Measurements from ENCODE around the gene CD276. TPM values are rescaled to one million over a fixed set of nuclear protein-coding genes. Genes with fewer than 3 reads are reported as not detected.
"Not testable (repeated sequence)": the region's sequence is repeated elsewhere in the genome, so short reads cannot be mapped to it uniquely, and the experiment has no call there.

The CD276 gene
- total RNA-seq, 1 donor from 2014 or later, result 21.4 TPM

DNA sequence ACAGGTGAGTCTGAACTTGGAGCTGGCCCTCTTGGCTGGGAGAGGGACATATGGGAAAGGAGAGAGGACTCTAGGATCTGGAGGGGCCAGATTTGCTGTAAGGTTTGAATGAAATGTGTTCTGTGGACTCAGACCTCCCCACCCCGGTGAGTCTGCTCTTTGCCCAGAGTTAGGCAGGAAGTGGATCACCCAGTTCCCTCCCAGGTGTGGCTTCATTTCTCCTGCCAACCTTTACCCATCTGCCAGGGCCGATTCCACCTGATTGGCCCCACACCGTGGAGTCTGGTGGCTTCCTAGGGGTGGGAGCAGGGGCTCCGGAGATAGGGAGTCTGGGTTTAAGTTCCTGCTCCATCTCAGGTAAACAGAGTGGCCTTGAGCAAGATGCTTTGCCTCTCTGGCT, 25.5 kb downstream of the CD276 start:
- no peak for DNase-seq (ENCODE audit: low read depth in 2 of 2)

DNA sequence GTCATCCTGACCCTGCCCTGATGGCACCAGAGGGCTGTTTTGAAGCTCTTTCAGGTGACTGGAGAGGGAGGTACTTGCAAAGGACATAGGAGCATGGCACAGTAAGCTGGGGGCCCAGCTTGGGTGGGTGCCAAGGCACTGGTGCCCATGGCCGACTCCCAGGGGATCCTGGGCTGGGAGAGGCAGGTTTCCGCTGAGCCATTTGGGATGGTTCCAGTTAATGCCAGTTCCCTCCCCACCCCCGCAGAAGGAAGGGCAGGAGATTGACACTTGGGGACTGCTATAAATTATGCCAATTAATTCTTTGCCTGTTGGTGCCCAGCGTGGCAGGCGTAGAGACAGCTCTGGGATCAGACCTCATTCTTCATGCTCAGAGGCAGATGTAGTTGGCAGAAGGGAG, 26.1 kb downstream of the CD276 start:
- DNase-seq (ENCODE audit: low read depth in 2 of 2), result no peak

DNA sequence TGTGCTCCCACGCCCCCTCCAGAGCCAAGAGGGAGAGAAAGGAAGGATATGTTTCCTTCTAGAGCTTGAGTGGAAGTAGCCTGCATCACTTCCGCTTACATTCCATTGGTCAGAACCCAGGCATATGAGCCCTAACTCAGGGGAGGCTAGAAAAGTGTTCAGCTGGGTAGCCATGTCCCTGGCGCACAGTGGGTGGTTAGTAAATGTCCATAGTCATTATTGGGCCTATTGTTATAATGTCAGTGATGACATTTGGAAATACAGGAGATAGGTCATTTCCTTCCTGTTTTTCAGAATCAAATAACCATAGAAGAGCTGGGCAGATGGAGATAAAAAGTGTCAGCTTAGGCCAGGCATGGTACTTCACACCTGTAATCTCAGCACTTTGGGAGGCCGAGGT, 27.3 kb downstream of the CD276 start:
- DNase-seq (ENCODE audit: low read depth in 2 of 2), result peak; percentile 52 to 76

DNA sequence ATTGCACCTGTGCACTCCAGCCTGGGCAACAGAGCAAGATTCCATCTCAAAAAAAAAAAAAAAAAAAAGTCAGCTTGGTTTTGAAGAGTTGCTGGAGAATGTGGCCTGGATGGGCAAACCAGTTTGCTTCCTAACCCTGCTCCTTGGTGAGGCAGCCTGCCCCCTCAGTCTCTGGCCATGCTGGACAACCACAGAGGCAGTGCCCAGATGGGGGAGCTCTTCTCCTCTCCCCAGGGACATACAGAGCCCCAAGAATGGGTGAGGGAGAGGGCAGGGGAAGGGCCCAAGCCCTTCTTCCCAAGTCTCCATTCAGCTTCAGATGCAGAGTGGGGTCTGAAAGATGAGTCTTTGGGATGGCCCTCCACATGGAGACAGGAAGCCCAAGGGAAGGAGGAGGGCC, 27.9 kb downstream of the CD276 start:
- DNase-seq (ENCODE audit: low read depth in 2 of 2), result no peak

DNA sequence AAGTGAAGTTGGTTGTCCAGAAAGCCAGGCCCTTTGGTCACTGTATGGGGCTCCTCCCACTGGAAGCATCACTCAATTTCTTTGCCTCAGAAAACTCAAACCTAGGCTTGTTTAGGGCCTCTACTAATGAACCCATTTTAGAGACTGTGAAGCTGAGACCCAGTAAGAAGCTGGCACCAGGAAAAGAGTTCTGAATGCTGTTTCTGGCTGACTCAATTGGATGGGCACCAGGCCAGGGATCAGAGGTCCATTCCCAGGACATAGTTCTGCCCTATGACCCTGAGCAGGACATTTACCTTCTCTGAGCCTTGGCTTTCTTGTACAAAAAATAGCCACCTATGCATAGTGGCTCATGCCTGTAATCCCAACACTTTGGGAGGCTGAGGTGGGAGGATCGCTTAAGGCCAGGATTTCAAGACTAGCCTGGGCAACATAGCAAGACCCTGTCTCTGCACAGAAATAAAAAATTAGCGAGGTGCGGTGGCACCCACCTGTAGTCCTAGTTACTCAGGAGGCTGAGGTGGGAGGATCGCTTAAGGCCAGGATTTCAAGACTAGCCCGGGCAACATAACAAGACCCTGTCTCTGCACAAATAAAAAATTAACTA, 30.6 kb downstream of the CD276 start:
- no peak for DNase-seq (ENCODE audit: low read depth in 2 of 2)

DNA sequence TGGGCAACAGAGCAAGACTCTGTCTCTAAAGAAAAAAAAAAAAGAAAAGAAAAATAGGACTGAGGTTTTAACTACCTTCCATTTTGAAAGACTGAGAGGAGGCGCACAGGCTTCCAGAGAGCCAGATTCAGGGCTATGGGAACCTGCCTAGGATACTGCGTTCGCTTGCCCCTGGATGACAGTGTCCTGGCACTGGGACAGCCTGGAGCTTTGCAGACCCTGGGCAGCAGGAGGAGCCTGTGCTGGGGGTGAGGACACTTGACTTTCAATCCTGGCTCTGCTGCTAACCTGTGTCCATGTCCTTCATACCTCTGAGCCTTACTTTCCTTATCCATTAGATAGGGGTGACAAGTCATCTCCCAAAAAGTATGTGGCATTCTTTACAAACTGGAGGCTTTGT, 31.2 kb downstream of the CD276 start:
- no peak for DNase-seq (ENCODE audit: low read depth in 2 of 2)

DNA sequence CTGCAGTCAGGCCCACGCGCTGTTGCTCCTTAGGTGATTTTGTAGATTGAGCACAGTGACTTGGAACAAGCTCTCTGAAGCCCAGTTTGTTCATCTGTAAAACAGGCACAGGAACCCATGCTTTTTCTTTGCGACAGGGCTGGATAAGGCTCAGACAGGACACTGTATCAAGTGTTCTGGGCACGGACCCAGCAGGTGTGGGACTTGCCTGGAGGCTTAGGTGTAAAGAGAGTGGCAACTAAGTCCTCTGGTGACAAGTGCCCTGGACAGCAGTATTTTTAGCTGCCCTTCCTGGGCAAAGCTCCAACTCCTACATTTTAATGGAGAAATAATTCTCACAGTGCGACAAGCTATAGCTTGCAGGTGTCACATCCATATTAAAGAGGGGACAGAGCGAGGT, 32.2 kb downstream of the CD276 start:
- no peak for DNase-seq (ENCODE audit: low read depth in 2 of 2)

DNA sequence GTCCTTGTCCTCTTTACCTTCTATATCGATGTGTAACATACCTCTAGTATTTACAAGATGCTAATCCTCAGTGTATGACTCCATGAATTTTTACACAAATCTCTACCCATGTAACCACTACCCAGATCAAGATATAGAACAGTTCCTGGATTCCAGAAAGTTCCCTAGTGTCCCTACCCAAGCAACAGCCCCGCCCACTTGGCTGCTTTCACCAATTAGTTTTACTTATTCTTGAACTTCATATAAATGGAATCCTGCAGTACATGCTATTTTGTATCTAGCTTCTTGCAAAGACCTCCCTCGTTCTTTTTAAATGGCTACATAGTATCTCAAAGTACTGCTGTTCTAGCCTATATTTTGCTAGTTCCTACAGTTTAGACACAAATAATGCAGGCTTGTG, 33.0 kb downstream of the CD276 start:
- DNase-seq (ENCODE audit: low read depth in 2 of 2), result no peak

DNA sequence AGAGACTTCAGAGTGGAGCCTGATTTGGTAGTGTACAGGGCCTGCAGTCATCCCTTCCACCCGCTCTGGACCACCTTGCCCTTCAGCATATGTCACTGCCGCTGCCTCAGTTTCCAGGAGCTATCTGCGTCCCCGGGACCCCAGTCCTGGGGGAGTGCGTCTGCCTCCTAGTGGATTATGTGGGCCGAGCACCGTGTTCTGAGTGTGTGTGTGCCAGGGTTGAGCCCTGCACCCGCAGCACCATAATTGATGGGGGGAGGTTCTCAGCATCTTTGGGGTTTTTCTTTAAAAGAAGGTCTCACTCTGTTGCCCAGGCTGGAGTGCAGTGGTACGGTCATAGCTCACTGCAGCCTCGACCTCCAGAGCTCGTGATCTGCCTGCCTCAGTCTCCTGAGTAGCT, 33.6 kb downstream of the CD276 start:
- DNase-seq (ENCODE audit: low read depth in 2 of 2), result no peak

DNA sequence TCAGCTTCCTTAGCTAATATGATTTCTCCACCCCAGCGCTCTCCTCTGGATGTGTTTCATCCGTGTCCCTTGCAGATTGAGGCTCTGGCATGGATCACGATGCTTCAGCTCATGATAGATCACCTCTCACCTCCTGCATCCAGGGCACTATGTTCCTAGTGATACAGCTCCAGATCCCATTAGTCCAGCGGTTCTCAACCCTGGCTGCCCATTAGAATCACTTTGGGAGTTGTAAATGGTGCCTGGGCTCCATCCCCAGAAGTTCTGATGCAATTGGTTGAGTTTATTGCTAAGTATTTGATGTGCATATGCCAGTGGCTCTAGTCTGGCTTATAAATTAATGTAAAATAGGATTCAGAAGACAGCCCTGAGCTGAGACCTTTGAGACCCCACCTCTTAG, 34.5 kb downstream of the CD276 start:
- DNase-seq (ENCODE audit: low read depth in 2 of 2), result no peak

DNA sequence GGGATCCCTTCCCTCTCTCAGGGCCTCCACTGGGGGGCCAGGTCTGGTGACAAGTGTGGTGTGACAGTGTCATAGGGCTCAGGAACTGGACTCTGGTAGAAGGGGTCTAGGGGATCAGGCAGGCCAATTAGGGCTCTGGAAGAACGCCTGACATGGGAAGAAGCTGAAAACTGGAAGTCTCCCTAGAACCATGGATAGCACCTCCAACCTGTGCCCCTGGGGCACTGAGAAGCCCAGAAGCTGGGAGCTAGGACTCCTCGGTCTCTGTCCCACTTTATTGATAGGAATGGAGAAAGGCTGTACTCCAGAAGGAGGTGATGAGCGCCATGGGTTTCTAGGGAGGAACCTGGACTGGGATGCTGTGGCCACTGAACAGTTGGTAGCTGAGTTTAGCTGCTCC, 38.2 kb downstream of the CD276 start:
- no peak for DNase-seq (ENCODE audit: low read depth in 2 of 2)

DNA sequence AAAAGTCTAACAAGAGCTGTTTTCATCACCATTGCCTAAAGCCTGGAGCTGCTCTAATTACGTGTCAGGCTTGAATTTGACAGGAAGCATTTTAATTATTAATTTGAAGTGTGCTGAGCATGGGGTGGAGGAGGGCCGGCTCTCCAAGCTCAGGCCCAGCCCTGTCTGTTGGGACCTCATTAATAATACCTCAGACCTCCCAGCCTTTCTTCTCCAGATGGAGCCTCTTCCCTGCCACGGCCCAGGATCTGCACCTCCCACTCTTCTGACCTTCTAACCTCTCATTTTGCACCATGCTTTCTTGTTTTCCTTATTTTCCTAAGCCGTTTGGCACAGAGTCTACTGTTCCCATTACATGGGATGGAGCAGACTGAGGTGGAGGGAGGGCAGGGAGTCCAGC, 39.0 kb downstream of the CD276 start:
- DNase-seq (ENCODE audit: low read depth in 2 of 2), result no peak

DNA sequence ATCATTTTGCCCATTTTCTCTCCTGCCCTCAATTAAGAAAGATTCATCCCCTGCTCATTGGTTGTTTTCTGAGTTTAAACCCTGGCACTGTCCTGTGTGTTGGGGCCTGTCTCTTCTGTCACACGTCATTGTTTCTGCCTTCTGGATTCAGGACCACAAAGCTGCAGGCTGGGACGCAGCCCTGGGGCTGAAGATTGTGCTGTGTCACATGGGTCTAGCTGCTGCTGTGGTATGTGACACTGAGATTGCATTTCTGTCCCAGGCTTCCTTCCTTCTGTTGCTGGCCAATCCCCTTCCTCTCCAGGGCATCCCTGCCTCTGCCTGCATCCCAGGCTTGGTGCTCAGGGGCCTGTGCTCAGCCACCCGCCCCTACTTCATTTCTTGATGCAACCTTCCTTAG, 40.0 kb downstream of the CD276 start:
- DNase-seq (ENCODE audit: low read depth in 2 of 2), result no peak

DNA sequence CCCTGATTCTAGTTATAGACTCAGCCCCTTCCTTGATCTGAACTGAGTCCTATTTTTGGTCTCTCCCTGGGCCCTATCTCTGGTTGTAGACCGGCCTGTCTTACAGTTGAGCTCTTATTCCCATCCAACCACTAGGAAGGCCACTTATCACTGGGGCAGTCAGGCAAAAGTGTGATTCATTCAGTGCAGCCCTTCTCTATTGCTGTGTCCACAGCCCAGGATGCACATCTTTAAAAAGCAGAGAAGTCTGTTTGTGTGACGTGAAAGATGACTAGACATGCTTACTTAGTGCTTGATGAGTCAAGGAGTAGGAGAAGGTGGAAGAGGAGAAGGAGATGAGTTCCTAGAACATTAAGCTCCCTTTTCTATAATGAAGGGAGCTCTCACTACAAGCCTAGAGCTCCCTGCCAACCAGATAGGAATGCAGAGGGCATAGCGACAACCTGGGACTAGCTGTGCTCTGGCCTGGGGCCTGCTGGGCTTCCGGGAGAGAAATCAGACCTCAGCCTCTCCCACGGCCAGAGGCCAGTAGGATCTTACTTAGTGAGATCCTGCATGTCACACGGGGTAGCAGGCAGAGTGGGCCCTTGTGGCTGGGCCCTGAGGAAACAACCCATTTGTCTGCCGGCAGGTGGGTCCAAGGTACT, 43.3 kb downstream of the CD276 start:
- DNase-seq (ENCODE audit: low read depth in 2 of 2), result no peak

DNA sequence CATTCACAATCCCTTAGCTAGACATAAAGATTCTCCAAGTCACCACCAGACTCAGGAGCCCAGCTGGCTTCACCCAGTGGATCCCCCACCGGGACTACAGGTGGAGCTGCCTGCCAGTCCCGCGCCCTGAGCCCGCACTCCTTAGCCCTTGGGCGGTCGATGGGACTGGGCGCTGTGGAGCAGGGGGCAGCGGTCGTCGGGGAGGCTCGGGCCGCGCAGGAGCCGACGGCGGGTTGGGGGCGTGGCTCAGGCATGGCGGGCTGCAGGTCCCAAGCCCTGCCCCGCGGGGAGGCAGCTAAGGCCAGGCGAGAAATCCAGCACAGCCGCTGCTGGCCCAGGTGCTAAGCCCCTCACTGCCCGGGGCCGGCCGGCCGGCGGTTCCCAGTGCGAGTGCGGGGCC, 47.9 kb downstream of the CD276 start:
- not testable (repeated sequence) for DNase-seq (ENCODE audit: low read depth in 2 of 2)

DNA sequence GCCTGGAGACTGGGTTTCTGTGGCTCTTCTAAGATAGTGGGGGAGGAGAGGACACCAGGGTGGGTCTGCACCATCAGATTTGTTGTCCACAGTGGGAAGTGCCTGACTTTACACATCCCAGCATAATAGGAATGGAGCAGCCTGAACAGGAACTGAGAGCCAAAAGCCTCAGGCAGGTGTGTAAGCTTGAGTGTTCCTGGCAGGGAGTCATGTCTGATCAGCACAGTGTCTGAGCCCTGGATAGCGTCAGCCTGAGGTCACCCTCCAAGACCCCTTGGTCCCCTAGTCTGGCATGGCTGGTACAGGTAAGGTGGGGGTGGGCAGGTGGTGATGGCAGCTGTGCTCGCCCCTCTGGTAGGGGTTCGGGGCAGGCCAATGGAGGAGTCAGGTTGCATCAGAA, 48.7 kb downstream of the CD276 start:
- DNase-seq (ENCODE audit: low read depth in 2 of 2), result no peak

DNA sequence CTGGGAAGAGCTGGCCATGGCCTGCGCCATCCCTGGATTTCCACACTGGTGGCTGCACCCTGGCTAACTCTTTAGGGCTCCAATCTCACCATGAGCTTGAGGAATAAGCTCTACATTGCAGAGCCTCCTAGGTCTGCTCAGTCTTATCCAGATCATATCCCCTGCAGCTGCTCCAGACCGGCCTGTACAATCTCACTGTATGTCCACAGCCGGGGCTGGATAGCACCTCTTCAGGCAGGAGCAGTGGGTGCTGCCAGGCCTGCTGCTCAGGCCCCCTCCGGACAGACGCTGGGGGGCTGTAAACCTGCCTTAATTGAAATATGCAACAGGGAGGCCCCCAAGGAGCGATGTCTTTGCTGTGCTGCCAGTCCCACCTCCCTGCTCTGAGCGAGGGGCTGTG, 53.4 kb downstream of the CD276 start:
- no peak for DNase-seq (ENCODE audit: low read depth in 2 of 2)

DNA sequence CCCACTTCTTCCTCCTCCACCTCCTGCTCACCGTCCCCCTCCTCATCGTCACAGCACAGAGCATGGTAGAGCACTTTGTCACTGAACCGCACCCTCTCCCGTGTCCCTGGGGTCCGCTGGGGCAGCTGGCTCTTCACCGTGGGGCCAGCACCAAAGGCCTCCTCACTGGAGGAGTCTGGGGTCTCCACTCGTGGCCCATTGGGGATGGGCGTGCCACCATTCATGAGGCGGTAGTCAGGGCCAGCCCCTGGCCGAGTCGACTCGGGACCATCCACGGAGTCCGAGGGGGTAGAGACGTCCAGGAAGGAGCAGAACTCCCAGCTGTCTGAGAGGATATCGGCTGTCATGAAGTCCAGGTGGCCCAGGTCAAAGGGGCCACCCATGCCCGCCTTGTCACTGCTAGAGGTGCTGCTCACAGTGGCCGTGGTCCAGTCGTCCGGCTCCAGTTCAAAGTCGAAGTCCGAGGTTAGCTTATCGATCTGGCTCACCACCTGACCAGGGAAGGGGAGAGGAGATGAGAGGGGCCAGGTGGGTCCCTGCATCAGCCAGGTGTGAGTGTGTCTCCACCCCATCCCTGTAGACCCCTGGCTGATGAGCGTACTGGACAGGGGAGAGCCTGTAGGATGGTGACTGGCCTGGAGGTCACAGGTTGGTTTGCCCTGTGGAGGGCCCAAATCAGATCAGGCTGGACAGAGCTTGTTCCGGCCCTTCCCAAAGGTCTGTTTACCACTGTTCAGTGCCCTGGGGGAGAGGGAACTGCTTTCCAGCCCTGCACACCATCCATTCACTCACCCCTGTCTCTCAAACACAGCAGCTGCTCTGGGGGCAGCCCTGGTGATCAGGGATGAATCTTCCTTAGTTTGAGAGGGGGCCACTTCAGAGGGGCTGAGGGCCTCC, 56.2 kb downstream of the CD276 start:
- no peak for DNase-seq (ENCODE audit: low read depth in 2 of 2)

DNA sequence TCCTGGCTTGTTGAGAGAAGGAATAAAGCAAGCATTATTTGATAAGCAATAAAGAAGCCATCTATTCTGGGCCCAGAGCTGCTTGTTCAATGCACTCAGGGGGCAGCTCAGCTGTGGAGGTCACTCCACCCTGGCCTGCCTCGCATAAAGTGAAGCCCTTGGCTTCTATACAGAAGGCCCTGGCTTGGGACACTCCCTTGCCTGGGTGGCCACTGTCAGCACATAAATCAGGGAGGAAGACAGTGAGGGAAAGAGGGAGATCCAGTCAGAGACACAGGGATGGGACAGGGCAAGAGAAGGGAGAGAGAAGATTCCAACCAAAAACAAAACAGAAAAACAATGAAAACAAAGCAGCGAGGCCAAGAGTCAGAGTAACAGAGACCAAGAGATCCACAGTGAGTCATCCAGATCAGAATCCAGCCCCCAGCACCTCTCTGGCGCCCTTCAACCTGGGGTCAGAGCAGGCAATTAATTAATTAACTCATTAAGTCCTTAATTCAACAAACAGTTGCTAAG, 57.2 kb downstream of the CD276 start:
- DNase-seq (ENCODE audit: low read depth in 2 of 2), result no peak

DNA sequence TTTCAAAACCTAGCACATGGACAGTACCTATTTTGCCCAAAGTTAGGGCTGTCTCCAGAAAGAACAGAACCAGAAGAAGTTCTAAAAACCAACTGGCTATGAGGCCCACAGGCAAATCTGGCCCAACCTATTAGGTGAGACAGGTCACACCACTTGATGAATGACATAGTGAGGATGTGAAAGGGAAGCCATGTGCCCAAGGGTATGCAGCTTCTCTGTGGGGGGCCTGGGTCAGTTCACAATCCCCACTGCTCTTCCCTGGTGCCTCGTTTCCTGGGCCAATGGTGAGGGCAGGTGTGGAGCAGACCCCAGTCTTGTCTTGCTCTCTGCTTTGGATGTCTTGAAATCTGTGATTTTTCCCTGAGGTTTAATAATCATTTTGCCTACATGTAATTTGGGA, 60.1 kb downstream of the CD276 start:
- DNase-seq (ENCODE audit: low read depth in 2 of 2), result no peak

DNA sequence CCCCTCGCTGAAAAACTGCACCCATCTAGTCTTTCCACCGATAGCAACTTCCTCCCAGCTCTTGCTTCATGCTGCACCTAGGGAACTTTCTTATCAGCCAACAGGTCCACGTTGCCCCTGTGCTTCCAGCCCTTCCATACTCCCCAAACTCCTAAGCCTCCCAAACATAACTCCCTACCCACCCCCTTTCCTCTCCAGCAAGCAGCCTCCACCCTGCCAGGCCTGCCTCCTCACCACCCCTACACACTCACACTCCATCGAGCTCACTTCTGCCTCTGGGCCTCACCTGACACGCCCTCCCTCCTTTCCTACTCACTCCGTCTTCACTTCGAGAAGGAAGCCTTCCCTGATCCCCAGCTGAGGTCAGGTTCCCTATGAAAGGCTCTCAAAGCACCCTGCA, 60.9 kb downstream of the CD276 start:
- no peak for DNase-seq (ENCODE audit: low read depth in 2 of 2)

DNA sequence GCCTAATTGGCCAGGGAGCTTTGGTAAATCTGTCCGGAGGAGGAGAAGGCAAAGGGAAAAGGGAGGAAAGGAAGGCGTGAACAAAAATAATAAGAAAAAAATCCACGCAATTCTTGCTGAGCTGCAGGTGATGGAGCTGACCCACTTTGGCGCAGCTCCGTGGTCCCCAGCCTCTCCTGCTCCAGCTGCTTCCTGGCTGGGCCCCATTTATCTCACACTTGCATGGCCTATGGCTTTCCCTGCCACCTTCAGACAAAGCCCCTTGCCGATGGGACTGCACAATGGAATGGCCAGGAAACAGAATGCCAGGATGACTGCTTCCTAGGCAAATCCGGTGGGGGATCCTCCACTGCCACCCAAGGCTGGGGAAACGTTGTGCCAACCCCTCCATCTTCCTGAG, 62.1 kb downstream of the CD276 start:
- no peak for DNase-seq (ENCODE audit: low read depth in 2 of 2)

DNA sequence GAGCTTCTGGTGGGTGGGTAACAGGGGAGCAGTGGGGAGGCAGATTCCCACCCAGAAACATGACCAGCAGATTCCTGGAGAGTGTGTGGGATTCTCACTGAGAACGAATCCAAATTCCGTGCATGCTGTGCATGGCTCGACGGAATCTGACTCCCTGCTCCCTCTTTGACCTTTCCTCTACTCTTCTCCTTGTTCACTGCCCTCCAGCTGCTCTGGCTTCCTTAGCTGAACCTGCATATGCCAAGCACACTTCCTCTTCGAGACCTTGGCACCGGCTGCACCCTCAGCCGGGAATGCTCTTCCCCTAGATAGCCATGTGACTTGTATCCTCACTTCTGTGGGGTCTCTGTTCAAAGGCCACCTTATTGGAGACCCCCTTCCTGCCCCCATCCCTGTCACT, 62.7 kb downstream of the CD276 start:
- no peak for DNase-seq (ENCODE audit: low read depth in 2 of 2)

Measured in lung microvascular endothelial cell (primary cell).